Astrocyte of the cerebellum (primary cell): ENCODE results near the gene CACNG4.

ENCODE experiments used
- DNase-seq: peaks from one replicate; pipeline ENCODE4 v3.0.0-alpha.2; 2011; ENCODE audit warnings: low read depth
- H3K4me3 ChIP-seq: 2 replicates; pipeline ENCODE4 v1.5.1; 2011; ENCODE audit warnings: mild to moderate bottlenecking, low read depth, low read length, moderate library complexity
- CTCF ChIP-seq: IDR thresholded peaks from 2 replicates; pipeline ENCODE4 v1.5.1; 2012; ENCODE audit warnings: low read length, low read depth, moderate library complexity, mild to moderate bottlenecking; ENCODE audit errors: missing control alignments
- in situ Hi-C: cut with HindIII; loops from 2 replicates; pipeline ENCODE4 v1.10.0; 2017; ENCODE audit warnings: low sequenced_read_pairs

The CACNG4 gene

GRCh38 chr17:67055041-67055443 is 90.5 kb downstream of the CACNG4 start:
- in situ Hi-C loops = no loop called here
- DNase-seq = no peak
- TF ChIP-seq CTCF = no peak
- H3K4me3 ChIP-seq = no peak overlapping the region

- no peak for TF ChIP-seq CTCF
- in situ Hi-C loops = no loop called here
- H3K4me3 ChIP-seq = no peak overlapping the region
- no peak for DNase-seq
Observed at GRCh38 chr17:67055811-67056745, 91.6 kb downstream of the CACNG4 start.

GRCh38 chr17:67056746-67057490 is 92.4 kb downstream of the CACNG4 start:
- TF ChIP-seq CTCF = no peak
- in situ Hi-C loops = no loop called here
- no peak for DNase-seq
- H3K4me3 ChIP-seq = no peak overlapping the region

GRCh38 chr17:67058036-67058435 is 93.5 kb downstream of the CACNG4 start:
- DNase-seq = no peak
- in situ Hi-C loops = no loop called here
- H3K4me3 ChIP-seq = no peak overlapping the region
- no peak for TF ChIP-seq CTCF

GRCh38 chr17:67059372-67059771 is 94.9 kb downstream of the CACNG4 start:
- TF ChIP-seq CTCF = no peak
- in situ Hi-C loops = no loop called here
- peak; percentile 5 for DNase-seq
- H3K4me3 ChIP-seq = no peak overlapping the region

- no peak for TF ChIP-seq CTCF
- no peak for DNase-seq
- in situ Hi-C loops = no loop called here
- H3K4me3 ChIP-seq = no peak overlapping the region
Observed at GRCh38 chr17:67063141-67063540, 98.6 kb downstream of the CACNG4 start.
